Measurements from ENCODE around the gene MKNK1. TPM values are rescaled to one million over a fixed set of nuclear protein-coding genes. Genes with fewer than 3 reads are reported as not detected.

Gene MKNK1
- total RNA-seq, 4 donors from 2014 or later: 4.9 to 53.0 (median 24.3) TPM

DNA sequence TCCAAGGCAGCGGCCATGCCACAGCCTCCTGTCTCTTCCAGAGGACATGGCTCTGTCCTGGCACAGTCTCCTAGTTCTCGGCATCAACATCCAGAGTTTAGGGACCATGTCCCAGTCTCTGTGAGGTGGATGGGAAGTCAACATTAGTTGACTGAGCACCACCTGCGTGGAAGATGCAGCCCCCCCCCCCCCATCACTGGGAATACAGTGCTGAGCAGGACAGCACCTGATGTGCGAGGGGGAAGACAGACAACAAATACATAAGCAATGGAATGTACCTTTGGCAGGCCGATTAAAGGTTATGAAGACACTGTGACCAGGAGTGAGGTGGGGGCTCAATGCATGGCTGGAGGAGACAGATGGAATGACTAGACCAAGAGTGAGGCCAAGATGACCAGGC is 79.2 kb downstream of the MKNK1 start:
- no peaks in the 10 kb centered on the region for H3K4me1 ChIP-seq
- no peak overlapping the region for H3K27ac ChIP-seq
- no peaks in the 10 kb centered on the region for H3K36me3 ChIP-seq
- no peak overlapping the region for H3K4me3 ChIP-seq
- H3K9me3 ChIP-seq: no peaks in the 10 kb centered on the region
- intact Hi-C loops (cut with DNase I; ENCODE audit: low total_unique reads): no loop called here
- H3K27me3 ChIP-seq: no peaks in the 10 kb centered on the region
- no peak for TF ChIP-seq POLR2A (IDR thresholded peaks at IDR 0.05)
- TF ChIP-seq, protein P1, sequence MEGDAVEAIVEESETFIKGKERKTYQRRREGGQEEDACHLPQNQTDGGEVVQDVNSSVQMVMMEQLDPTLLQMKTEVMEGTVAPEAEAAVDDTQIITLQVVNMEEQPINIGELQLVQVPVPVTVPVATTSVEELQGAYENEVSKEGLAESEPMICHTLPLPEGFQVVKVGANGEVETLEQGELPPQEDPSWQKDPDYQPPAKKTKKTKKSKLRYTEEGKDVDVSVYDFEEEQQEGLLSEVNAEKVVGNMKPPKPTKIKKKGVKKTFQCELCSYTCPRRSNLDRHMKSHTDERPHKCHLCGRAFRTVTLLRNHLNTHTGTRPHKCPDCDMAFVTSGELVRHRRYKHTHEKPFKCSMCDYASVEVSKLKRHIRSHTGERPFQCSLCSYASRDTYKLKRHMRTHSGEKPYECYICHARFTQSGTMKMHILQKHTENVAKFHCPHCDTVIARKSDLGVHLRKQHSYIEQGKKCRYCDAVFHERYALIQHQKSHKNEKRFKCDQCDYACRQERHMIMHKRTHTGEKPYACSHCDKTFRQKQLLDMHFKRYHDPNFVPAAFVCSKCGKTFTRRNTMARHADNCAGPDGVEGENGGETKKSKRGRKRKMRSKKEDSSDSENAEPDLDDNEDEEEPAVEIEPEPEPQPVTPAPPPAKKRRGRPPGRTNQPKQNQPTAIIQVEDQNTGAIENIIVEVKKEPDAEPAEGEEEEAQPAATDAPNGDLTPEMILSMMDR (IDR thresholded peaks at IDR 0.05): no peak
- no peak for DNase-seq

DNA sequence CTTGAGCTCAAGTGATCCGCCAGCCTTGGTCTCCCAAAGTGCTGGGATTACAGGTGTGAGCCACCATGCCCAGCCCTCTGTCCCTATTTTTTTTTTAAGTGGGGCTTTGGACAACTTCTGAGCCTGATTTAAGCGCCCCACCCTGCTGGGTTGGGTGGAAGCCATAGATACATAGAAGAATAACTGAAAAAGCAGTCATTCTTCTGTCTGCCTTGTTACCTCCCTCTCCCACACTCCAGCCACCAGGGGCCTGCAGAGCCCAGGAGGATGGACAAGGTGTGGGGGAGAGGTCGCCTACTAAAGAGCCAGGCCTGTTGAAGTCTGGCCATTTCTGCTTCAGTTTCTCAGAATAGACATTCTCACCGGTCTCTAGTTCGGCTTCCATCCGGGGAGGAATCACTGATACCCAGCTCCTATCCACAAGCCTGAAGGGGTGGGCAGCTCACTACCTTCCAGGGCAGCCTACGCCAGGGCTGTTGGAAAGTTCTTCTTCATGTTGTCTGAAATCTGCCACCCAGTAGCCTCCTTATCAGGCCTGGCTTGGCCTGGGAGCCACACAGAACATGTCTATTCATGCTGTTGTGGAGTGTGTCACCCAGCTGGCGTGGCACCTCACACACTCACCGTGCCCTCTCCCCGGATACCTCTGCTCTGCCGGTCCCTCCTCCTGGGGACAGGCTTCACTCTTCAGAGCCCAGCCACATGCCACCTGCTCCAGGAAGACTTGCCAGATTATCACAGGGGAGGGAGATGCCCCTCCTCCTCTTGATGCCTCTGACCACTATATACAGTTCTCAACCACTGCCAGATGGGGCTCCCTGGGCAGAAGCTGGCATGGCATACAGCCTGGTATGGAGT is 80.3 kb downstream of the MKNK1 start:
- no peaks in the 10 kb centered on the region for H3K27me3 ChIP-seq
- H3K4me3 ChIP-seq: no peak overlapping the region
- no peak overlapping the region for H3K27ac ChIP-seq
- TF ChIP-seq POLR2A (IDR thresholded peaks at IDR 0.05): no peak
- TF ChIP-seq, protein P1 (IDR thresholded peaks at IDR 0.05): no peak
- no peaks in the 10 kb centered on the region for H3K36me3 ChIP-seq
- no peaks in the 10 kb centered on the region for H3K4me1 ChIP-seq
- DNase-seq: no peak
- no peaks in the 10 kb centered on the region for H3K9me3 ChIP-seq
- intact Hi-C loops (cut with DNase I; ENCODE audit: low total_unique reads): no loop called here

DNA sequence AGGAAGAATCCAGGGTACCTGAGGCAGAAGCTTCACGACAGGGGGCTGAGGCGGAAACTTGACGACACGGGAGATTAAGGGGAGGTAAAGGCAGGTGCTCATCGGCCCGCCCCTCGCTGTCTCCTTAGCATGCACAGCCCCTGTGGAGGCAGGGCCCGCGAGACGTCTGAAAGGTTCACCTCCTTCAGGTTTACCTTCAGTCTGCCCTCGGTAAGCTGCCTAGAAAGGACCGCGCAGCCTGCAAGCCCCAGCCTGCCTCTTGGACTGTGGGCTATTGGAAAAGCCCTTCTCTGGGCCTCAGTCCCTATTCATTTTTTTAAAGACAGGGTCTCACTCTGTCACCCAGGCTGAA is 81.1 kb downstream of the MKNK1 start:
- H3K27ac ChIP-seq: no peak overlapping the region
- no peaks in the 10 kb centered on the region for H3K36me3 ChIP-seq
- H3K27me3 ChIP-seq: no peaks in the 10 kb centered on the region
- no peaks in the 10 kb centered on the region for H3K9me3 ChIP-seq
- TF ChIP-seq, protein P1 (IDR thresholded peaks at IDR 0.05): no peak
- TF ChIP-seq POLR2A (IDR thresholded peaks at IDR 0.05): no peak
- intact Hi-C loops (cut with DNase I; ENCODE audit: low total_unique reads): no loop called here
- H3K4me1 ChIP-seq: no peaks in the 10 kb centered on the region
- no peak overlapping the region for H3K4me3 ChIP-seq
- no peak for DNase-seq

DNA sequence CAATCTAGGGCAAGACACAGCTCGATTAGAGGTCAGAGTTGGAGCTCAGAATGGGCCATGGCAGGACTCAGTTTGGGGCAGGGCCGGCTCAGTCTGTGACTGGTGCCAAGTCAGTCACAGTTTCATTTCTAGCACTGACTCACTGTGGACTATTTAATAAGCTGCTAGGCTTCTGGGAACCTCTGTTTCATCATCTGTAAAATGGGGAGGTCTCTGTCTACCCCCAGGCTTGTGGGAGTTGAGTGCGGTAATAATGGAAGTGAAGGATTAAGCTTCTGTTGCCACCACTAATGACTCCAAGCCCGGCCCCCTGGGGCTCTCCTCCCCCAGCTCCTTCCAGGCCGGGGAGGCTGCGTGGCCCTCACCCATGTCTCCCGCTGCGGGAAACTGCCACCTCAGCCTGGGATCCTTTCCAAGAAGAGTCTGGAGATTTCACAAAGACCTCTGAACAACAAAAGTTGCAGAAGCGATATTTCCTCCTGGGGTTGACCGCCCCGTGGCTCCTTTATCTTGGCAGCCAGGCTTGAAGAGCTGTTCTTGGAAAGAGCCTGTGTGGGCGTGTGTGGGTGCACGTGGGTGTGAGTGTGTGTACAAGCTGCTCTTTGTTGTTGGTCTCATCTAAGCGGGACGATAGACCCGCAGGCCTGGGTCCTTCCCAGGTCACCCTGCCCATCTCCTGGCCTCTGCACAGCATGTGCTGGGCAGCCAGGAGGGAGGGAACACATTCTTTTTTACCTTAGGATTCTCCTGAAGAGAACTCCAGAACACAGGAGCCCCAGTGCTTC is 81.7 kb downstream of the MKNK1 start:
- Histone ChIP-seq H3K27ac (no peak overlapping the region), H3K36me3 (no peaks in the 10 kb centered on the region), H3K4me3 (no peak overlapping the region), H3K27me3 (no peaks in the 10 kb centered on the region), H3K9me3 (no peaks in the 10 kb centered on the region), H3K4me1 (no peaks in the 10 kb centered on the region)
- TF ChIP-seq, protein P1 (IDR thresholded peaks at IDR 0.05): no peak
- TF ChIP-seq POLR2A (IDR thresholded peaks at IDR 0.05): no peak
- DNase-seq: peak in 1 of 2 donors; percentile 20
- intact Hi-C loops (cut with DNase I; ENCODE audit: low total_unique reads): no loop called here

DNA sequence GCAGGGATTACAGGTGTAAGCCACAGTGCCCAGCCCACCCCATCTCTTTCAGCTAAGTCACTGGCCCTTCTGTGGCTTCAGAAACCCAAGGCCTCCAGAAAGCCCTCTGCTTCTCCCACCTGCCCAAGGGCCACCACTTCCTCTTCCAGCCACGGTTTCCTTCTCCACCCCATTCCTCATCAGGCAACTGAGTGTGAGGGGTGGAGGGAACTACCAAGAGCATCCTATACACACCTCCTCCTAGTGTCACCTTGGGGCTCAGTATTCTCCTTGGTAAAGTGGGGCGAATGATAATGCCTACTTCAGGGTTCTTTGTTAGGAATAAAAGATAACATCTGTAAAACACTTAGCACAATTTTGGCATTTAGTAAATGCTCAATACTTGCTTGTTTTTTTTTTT is 82.7 kb downstream of the MKNK1 start:
- intact Hi-C loops (cut with DNase I; ENCODE audit: low total_unique reads): no loop called here
- Histone ChIP-seq H3K27ac (no peak overlapping the region), H3K4me1 (no peaks in the 10 kb centered on the region), H3K4me3 (no peak overlapping the region), H3K27me3 (no peaks in the 10 kb centered on the region), H3K9me3 (no peaks in the 10 kb centered on the region), H3K36me3 (no peaks in the 10 kb centered on the region)
- no peak for DNase-seq
- TF ChIP-seq, protein P1 (IDR thresholded peaks at IDR 0.05): no peak
- no peak for TF ChIP-seq POLR2A (IDR thresholded peaks at IDR 0.05)

All from uterus (tissue), 4 donors.